ENCODE measurements around the gene SCGB1A1.

GRCh38 chr11:62443390-62444235, 24.8 kb downstream of the SCGB1A1 start:
- no peak for TF ChIP-seq CTCF (IDR thresholded peaks at IDR 0.05)
- TF ChIP-seq POLR2AphosphoS5 (IDR thresholded peaks at IDR 0.05) = peak; percentile 11 to 20
- TF ChIP-seq POLR2A (IDR thresholded peaks at IDR 0.05; ENCODE audit: low read depth) = no peak

All from esophagus muscularis mucosa (tissue), 3 donors.